Liver (tissue), 9 donors: ENCODE data around the gene SELENOP. TPM values are rescaled to one million over a fixed set of nuclear protein-coding genes. Genes with fewer than 3 reads are reported as not detected.
A peak's percentile ranks its signal among the peaks of the same experiment; 100 is the strongest.

ENCODE experiments used
- DNase-seq: peaks from one replicate; pipeline ENCODE4 v3.0.0-alpha.2; 2017; ENCODE audit warnings: low spot score
- H3K27ac ChIP-seq, 2 donors: one replicate each; pipeline ENCODE4 v1.7.0; 2013; ENCODE audit warnings: inconsistent platforms in 2 of 2, low read length in 2 of 2, control low read depth in 1 of 2, low read depth in 1 of 2, mild to moderate bottlenecking in 1 of 2
- H3K27me3 ChIP-seq, 4 donors: one replicate each; pipeline versions ENCODE4 v1.6.1 to v1.7.0; 2013; ENCODE audit warnings: low read length in 3 of 4, inconsistent platforms in 1 of 4, mild to moderate bottlenecking in 1 of 4, moderate library complexity in 1 of 4; ENCODE audit not compliant: control insufficient read depth in 4 of 4, insufficient read depth in 4 of 4
- H3K36me3 ChIP-seq, 4 donors: one replicate each; pipeline versions ENCODE4 v1.6.1 to v1.7.0; 2013; ENCODE audit warnings: low read length in 3 of 4, mild to moderate bottlenecking in 3 of 4, low read depth in 1 of 4, moderate library complexity in 1 of 4; ENCODE audit not compliant: control insufficient read depth in 4 of 4, insufficient read depth in 3 of 4
- H3K4me1 ChIP-seq, 4 donors: one replicate each; pipeline versions ENCODE4 v1.6.1 to v1.7.0; 2013; ENCODE audit warnings: low read length in 3 of 4, mild to moderate bottlenecking in 3 of 4, moderate library complexity in 1 of 4; ENCODE audit not compliant: control insufficient read depth in 4 of 4, insufficient read depth in 4 of 4
- H3K4me3 ChIP-seq, 3 donors: one replicate each; pipeline versions ENCODE4 v1.6.1 to v1.7.0; 2013; ENCODE audit warnings: low read length in 3 of 3, control low read depth in 1 of 3, low read depth in 1 of 3, mild to moderate bottlenecking in 1 of 3
- H3K9ac ChIP-seq, 2 donors: one replicate each; pipeline ENCODE4 v1.7.0; 2013; ENCODE audit warnings: low read length in 2 of 2, mild to moderate bottlenecking in 2 of 2, moderate library complexity in 2 of 2, control low read depth in 1 of 2, low read depth in 1 of 2
- H3K9me3 ChIP-seq, 4 donors: one replicate each; pipeline versions ENCODE4 v1.6.1 to v1.7.0; 2013; ENCODE audit warnings: low read length in 3 of 4; ENCODE audit not compliant: control insufficient read depth in 4 of 4
- EGR1 ChIP-seq, 2 donors: IDR thresholded peaks; 2 replicates each; pipeline ENCODE4 v1.6.1; 2016 to 2018; ENCODE audit warnings: antibody characterized with exemption in 2 of 2, low read depth in 2 of 2
- FOXA1 ChIP-seq: IDR thresholded peaks from 2 replicates; pipeline ENCODE4 v1.6.1; 2016; ENCODE audit warnings: antibody characterized with exemption
- GABPA ChIP-seq, 2 donors: IDR thresholded peaks in 1 of 2; conservative IDR thresholded peaks in 1 of 2; 2 replicates each; pipeline ENCODE4 v1.6.1; 2016; ENCODE audit warnings: antibody characterized with exemption in 2 of 2, mild to moderate bottlenecking in 1 of 2, moderate library complexity in 1 of 2
- HNF4A ChIP-seq, 2 donors: conservative IDR thresholded peaks; 2 replicates each; pipeline ENCODE4 v1.6.1; 2016; ENCODE audit warnings: antibody characterized with exemption in 2 of 2, mild to moderate bottlenecking in 2 of 2
- HNF4G ChIP-seq: IDR thresholded peaks from 2 replicates; pipeline ENCODE4 v1.6.1; 2016; ENCODE audit warnings: antibody characterized with exemption
- JUND ChIP-seq, 2 donors: IDR thresholded peaks; 2 replicates each; pipeline ENCODE4 v1.6.1; 2016; ENCODE audit warnings: antibody characterized with exemption in 2 of 2
- NR2F2 ChIP-seq: IDR thresholded peaks from 2 replicates; pipeline ENCODE4 v1.6.1; 2016; ENCODE audit warnings: antibody characterized with exemption
- RAD21 ChIP-seq, 2 donors: IDR thresholded peaks; 2 replicates each; pipeline ENCODE4 v1.6.1; 2016; ENCODE audit warnings: antibody characterized with exemption in 2 of 2, mild to moderate bottlenecking in 2 of 2
- TAF1 ChIP-seq: conservative IDR thresholded peaks from 2 replicates; pipeline ENCODE4 v1.6.1; 2016; ENCODE audit warnings: antibody characterized with exemption, mild to moderate bottlenecking
- YY1 ChIP-seq: IDR thresholded peaks from 2 replicates; pipeline ENCODE4 v1.6.1; 2016; ENCODE audit warnings: antibody characterized with exemption, mild to moderate bottlenecking
- WGBS: extraction: QIAGEN DNeasy Blood & Tissue Kit; methylation state at CpG from one replicate; pipeline ENCODE4 v1.1.7; 2013; 5-methylcytosine and 5-hydroxymethylcytosine counted together
- polyA plus RNA-seq, 2 donors: library from polyadenylated mRNA; stranded (reverse) in 1 of 2; unstranded in 1 of 2; fragments of 200-250 nt in 1 of 2; fragments of >200 nt in 1 of 2; fragmentation: Nextera tagmentation in 1 of 2; extraction: Ambion mirVana in 1 of 2; gene quantifications; one replicate each; pipeline versions ENCODE4 v1.2.1 to v1.2.3, GENCODE V29; 2013 to 2015
- total RNA-seq, 2 donors: library from RNA; depleted of rRNA; stranded (reverse); fragments of >200 nt; gene quantifications; one replicate each; pipeline ENCODE4 v1.2.3, GENCODE V29; 2014
- TF ChIP-seq, protein P1 (sequence below): IDR thresholded peaks from 2 replicates; pipeline ENCODE4 v1.6.1; 2016; ENCODE audit warnings: antibody characterized with exemption
- TF ChIP-seq, protein P2 (sequence below): IDR thresholded peaks from 2 replicates; pipeline ENCODE4 v1.6.1; 2016; ENCODE audit warnings: antibody characterized with exemption
- TF ChIP-seq, protein P3 (sequence below): IDR thresholded peaks from 2 replicates; pipeline ENCODE4 v1.6.1; 2016; ENCODE audit warnings: antibody characterized with exemption, mild to moderate bottlenecking
- donor health status: healthy.
- donor health status: healthy.
- donor health status: healthy.
- donor health status: healthy.
- donor health status: healthy.

The SELENOP gene
- total and polyA plus RNA-seq, 4 donors: 880 to 1,788 (median 1,360) TPM

DNA sequence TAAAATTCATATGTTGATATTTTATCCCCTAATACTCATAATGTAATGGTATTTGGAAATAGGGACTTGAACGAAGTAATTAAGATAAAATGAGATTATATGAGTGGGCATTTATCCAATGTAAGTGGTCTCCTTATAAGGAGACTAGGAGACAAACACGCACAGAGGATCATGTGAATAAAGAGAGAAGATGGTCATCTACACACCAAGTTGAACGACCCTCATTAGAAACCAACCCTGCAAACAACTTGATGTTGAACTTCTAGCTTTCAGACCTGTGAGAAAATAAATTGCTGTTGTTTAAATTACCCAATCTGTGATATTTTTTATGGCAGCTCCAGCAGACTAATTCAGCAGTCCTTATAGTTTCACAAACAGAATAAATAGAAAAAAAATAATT lies 27.5 kb upstream of the SELENOP start:
- Histone ChIP-seq H3K9ac (no peak overlapping the region), H3K9me3 (no peaks in the 10 kb centered on the region), H3K27me3 (no peaks in the 10 kb centered on the region), H3K4me1 (peaks cover 13 to 47% (median 32%) of the 10 kb centered on the region in 4 donors), H3K27ac (no peak overlapping the region), H3K4me3 (no peak overlapping the region), H3K36me3 (no peaks in the 10 kb centered on the region)
- TF ChIP-seq EGR1 (IDR thresholded peaks at IDR 0.05; ENCODE audit: low read depth in 2 of 2) (no peak), HNF4G (no peak), JUND (IDR thresholded peaks at IDR 0.05) (no peak), YY1 (no peak), NR2F2 (no peak), GABPA (IDR thresholded peaks at IDR 0.05 in 1 of 2, conservative IDR thresholded peaks at IDR 0.05 in 1 of 2) (no peak), TAF1 (no peak)
- TF ChIP-seq, protein P1, sequence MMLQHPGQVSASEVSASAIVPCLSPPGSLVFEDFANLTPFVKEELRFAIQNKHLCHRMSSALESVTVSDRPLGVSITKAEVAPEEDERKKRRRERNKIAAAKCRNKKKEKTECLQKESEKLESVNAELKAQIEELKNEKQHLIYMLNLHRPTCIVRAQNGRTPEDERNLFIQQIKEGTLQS: no peak
- TF ChIP-seq, protein P2, sequence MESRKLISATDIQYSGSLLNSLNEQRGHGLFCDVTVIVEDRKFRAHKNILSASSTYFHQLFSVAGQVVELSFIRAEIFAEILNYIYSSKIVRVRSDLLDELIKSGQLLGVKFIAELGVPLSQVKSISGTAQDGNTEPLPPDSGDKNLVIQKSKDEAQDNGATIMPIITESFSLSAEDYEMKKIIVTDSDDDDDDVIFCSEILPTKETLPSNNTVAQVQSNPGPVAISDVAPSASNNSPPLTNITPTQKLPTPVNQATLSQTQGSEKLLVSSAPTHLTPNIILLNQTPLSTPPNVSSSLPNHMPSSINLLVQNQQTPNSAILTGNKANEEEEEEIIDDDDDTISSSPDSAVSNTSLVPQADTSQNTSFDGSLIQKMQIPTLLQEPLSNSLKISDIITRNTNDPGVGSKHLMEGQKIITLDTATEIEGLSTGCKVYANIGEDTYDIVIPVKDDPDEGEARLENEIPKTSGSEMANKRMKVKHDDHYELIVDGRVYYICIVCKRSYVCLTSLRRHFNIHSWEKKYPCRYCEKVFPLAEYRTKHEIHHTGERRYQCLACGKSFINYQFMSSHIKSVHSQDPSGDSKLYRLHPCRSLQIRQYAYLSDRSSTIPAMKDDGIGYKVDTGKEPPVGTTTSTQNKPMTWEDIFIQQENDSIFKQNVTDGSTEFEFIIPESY: no peak
- 67% methylated on average over 3 of the region's 3 CpGs for WGBS
- DNase-seq: no peak

DNA sequence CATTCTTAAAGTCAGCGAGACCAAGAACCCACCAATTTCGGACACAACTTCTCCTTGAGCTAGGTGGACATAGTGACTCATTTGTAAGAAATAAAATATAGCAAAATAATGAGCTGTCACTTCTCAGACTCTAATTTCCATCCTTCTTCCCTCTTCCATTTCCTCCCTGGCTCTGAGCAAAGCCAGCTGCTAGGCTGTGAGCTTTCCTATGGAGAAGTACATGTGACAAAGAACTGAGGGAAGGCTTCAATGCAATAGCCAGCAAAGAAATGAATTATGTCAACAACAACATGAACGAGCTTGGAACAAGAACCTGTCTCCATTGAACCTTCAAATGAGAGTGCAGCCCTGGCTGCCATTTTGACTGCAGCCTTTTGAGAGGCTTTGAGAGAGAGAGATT lies 25.9 kb upstream of the SELENOP start:
- Histone ChIP-seq H3K4me1 (peaks cover 13 to 33% (median 23%) of the 10 kb centered on the region in 4 donors), H3K27ac (no peak overlapping the region), H3K27me3 (no peaks in the 10 kb centered on the region), H3K9me3 (no peaks in the 10 kb centered on the region), H3K36me3 (no peaks in the 10 kb centered on the region), H3K4me3 (no peak overlapping the region), H3K9ac (no peak overlapping the region)
- peak; percentile 40 for TF ChIP-seq YY1
- TF ChIP-seq EGR1 (IDR thresholded peaks at IDR 0.05; ENCODE audit: low read depth in 2 of 2): no peak
- no peak for TF ChIP-seq HNF4A (conservative IDR thresholded peaks at IDR 0.05)
- TF ChIP-seq, protein P3, sequence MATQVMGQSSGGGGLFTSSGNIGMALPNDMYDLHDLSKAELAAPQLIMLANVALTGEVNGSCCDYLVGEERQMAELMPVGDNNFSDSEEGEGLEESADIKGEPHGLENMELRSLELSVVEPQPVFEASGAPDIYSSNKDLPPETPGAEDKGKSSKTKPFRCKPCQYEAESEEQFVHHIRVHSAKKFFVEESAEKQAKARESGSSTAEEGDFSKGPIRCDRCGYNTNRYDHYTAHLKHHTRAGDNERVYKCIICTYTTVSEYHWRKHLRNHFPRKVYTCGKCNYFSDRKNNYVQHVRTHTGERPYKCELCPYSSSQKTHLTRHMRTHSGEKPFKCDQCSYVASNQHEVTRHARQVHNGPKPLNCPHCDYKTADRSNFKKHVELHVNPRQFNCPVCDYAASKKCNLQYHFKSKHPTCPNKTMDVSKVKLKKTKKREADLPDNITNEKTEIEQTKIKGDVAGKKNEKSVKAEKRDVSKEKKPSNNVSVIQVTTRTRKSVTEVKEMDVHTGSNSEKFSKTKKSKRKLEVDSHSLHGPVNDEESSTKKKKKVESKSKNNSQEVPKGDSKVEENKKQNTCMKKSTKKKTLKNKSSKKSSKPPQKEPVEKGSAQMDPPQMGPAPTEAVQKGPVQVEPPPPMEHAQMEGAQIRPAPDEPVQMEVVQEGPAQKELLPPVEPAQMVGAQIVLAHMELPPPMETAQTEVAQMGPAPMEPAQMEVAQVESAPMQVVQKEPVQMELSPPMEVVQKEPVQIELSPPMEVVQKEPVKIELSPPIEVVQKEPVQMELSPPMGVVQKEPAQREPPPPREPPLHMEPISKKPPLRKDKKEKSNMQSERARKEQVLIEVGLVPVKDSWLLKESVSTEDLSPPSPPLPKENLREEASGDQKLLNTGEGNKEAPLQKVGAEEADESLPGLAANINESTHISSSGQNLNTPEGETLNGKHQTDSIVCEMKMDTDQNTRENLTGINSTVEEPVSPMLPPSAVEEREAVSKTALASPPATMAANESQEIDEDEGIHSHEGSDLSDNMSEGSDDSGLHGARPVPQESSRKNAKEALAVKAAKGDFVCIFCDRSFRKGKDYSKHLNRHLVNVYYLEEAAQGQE: no peak
- TF ChIP-seq, protein P2: no peak
- no peak for TF ChIP-seq FOXA1
- TF ChIP-seq RAD21 (IDR thresholded peaks at IDR 0.05): no peak
- 89% methylated on average over 3 of the region's 3 CpGs for WGBS
- DNase-seq: no peak
